Measurements from ENCODE around the gene KRT85. TPM values are rescaled to one million over a fixed set of nuclear protein-coding genes. Genes with fewer than 3 reads are reported as not detected.

Gene KRT85
- polyA plus RNA-seq (2012; ENCODE audit: insufficient read length, low read depth), result not detected

DNA sequence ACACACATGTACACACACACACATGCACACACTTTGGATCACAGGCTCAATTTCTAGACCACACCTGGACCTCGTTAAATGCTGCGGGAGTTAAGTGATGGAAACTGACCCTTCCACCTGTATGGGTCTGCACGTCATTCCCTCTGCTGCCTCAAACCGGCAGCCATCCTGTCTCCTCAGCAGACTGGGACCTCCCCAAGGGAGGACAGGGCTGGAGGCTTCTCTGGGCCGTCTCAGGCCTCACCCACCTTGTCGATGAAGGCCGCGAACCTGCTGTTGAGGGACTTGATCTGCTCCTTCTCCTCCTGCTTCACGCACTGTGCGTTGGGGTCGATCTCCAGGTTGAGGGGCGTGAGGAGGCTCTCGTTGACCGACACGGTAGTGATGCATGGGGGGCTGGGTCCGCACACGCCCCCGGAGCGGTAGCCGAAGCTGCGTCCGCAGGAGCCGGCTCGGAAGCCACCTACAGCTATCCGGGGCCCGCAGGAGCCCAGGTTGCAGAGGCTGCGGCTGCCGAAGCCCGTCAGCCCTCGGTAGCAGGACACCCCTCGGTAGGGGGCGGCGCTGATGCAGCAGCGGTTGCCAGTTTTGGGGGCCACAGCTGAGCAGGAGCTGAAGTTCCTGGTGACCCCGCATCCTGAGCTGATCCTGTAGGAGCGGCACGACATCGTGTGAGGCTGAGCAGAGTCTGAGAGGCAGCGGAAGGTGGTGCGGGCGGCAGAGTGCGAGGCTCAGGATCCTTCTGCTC, at the start of gene KRT85:
TSS of gene KRT85 (minus strand) at position 744 of the 748 bp plus-strand sequence. CDS start at position 668, 76 bp downstream.
- no peak for TF ChIP-seq SIN3A (IDR thresholded peaks at IDR 0.05; ENCODE audit: borderline replicate concordance, insufficient read depth, low read length)
- TF ChIP-seq FOXP2 (optimal IDR thresholded peaks at IDR 0.05; ENCODE audit: borderline replicate concordance, extremely low read depth, extremely low read length, insufficient read depth), result no peak
- no peak for TF ChIP-seq TAF1 (IDR thresholded peaks at IDR 0.05; ENCODE audit: borderline replicate concordance, insufficient read depth, low read length)
- TF ChIP-seq, protein P1, sequence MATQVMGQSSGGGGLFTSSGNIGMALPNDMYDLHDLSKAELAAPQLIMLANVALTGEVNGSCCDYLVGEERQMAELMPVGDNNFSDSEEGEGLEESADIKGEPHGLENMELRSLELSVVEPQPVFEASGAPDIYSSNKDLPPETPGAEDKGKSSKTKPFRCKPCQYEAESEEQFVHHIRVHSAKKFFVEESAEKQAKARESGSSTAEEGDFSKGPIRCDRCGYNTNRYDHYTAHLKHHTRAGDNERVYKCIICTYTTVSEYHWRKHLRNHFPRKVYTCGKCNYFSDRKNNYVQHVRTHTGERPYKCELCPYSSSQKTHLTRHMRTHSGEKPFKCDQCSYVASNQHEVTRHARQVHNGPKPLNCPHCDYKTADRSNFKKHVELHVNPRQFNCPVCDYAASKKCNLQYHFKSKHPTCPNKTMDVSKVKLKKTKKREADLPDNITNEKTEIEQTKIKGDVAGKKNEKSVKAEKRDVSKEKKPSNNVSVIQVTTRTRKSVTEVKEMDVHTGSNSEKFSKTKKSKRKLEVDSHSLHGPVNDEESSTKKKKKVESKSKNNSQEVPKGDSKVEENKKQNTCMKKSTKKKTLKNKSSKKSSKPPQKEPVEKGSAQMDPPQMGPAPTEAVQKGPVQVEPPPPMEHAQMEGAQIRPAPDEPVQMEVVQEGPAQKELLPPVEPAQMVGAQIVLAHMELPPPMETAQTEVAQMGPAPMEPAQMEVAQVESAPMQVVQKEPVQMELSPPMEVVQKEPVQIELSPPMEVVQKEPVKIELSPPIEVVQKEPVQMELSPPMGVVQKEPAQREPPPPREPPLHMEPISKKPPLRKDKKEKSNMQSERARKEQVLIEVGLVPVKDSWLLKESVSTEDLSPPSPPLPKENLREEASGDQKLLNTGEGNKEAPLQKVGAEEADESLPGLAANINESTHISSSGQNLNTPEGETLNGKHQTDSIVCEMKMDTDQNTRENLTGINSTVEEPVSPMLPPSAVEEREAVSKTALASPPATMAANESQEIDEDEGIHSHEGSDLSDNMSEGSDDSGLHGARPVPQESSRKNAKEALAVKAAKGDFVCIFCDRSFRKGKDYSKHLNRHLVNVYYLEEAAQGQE (IDR thresholded peaks at IDR 0.05; ENCODE audit: insufficient read depth in 1 of 2, low read depth in 2 of 2, low read length in 2 of 2), result no peak
- no peak for TF ChIP-seq POLR2AphosphoS5 (IDR thresholded peaks at IDR 0.05; ENCODE audit: low read depth, low read length)

GRCh38 chr12:52416795-52417194, 49.5 kb upstream of the KRT85 start:
- TF ChIP-seq, protein P1 (IDR thresholded peaks at IDR 0.05; ENCODE audit: insufficient read depth in 1 of 2, low read depth in 2 of 2, low read length in 2 of 2), result no peak
- TF ChIP-seq SIN3A (IDR thresholded peaks at IDR 0.05; ENCODE audit: borderline replicate concordance, insufficient read depth, low read length), result no peak
- no peak for TF ChIP-seq POLR2AphosphoS5 (IDR thresholded peaks at IDR 0.05; ENCODE audit: low read depth, low read length)
- TF ChIP-seq FOXP2 (optimal IDR thresholded peaks at IDR 0.05; ENCODE audit: borderline replicate concordance, extremely low read depth, extremely low read length, insufficient read depth), result no peak
- no peak for TF ChIP-seq TAF1 (IDR thresholded peaks at IDR 0.05; ENCODE audit: borderline replicate concordance, insufficient read depth, low read length)

DNA sequence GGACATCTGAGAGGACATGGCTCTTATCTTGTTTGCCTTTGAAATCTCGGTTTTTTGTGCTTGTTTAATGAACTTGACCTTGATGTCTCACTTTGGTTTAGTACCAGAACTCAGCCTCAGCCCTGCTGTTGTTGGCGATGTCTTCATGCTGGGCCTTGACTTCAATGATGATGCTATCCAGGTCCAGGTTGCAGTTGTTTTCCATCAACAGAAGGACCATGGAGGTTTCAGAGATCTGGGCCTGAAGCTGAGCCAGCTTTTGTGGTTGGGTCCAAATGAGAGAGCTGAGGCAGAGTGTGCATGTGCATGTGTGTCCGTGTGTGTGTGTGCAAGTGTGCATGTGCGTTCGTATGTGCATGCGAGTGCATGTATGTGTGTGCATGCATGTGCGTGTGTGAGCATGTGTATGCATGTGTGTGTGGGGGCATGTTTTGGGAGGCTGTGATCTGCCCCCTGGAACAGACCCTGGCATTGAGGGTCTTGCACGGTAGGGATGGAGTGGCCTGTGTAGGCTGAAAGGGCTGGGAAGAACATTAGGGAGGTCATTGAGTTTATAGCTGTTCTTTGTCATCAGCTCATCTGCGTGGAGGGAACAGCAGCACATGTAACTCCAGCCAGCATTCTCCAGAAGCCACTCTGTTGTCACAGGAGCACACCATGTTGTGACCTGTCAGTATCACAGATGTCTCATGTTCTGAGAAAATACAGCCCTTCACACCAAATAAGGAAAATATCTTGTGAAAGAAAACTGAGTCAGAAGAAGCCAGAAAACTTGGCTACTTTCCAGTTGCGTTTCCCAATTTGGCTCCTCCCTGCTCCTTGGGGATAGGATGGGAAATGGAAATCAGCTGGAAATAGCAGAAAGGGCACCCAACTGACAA, 48.8 kb upstream of the KRT85 start:
- TF ChIP-seq, protein P1 (IDR thresholded peaks at IDR 0.05; ENCODE audit: insufficient read depth in 1 of 2, low read depth in 2 of 2, low read length in 2 of 2), result no peak
- no peak for TF ChIP-seq FOXP2 (optimal IDR thresholded peaks at IDR 0.05; ENCODE audit: borderline replicate concordance, extremely low read depth, extremely low read length, insufficient read depth)
- no peak for TF ChIP-seq POLR2AphosphoS5 (IDR thresholded peaks at IDR 0.05; ENCODE audit: low read depth, low read length)
- TF ChIP-seq TAF1 (IDR thresholded peaks at IDR 0.05; ENCODE audit: borderline replicate concordance, insufficient read depth, low read length), result no peak
- no peak for TF ChIP-seq SIN3A (IDR thresholded peaks at IDR 0.05; ENCODE audit: borderline replicate concordance, insufficient read depth, low read length)

GRCh38 chr12:52414936-52415335, 47.7 kb upstream of the KRT85 start:
- TF ChIP-seq FOXP2 (optimal IDR thresholded peaks at IDR 0.05; ENCODE audit: borderline replicate concordance, extremely low read depth, extremely low read length, insufficient read depth) (no peak), SIN3A (IDR thresholded peaks at IDR 0.05; ENCODE audit: borderline replicate concordance, insufficient read depth, low read length) (no peak), POLR2AphosphoS5 (IDR thresholded peaks at IDR 0.05; ENCODE audit: low read depth, low read length) (no peak), TAF1 (IDR thresholded peaks at IDR 0.05; ENCODE audit: borderline replicate concordance, insufficient read depth, low read length) (no peak)
- TF ChIP-seq, protein P1 (IDR thresholded peaks at IDR 0.05; ENCODE audit: insufficient read depth in 1 of 2, low read depth in 2 of 2, low read length in 2 of 2), result no peak
